ENCODE results near the gene CRHBP.
"Not testable (repeated sequence)": the region's sequence is repeated elsewhere in the genome, so short reads cannot be mapped to it uniquely, and the experiment has no call there.

Gene CRHBP

DNA sequence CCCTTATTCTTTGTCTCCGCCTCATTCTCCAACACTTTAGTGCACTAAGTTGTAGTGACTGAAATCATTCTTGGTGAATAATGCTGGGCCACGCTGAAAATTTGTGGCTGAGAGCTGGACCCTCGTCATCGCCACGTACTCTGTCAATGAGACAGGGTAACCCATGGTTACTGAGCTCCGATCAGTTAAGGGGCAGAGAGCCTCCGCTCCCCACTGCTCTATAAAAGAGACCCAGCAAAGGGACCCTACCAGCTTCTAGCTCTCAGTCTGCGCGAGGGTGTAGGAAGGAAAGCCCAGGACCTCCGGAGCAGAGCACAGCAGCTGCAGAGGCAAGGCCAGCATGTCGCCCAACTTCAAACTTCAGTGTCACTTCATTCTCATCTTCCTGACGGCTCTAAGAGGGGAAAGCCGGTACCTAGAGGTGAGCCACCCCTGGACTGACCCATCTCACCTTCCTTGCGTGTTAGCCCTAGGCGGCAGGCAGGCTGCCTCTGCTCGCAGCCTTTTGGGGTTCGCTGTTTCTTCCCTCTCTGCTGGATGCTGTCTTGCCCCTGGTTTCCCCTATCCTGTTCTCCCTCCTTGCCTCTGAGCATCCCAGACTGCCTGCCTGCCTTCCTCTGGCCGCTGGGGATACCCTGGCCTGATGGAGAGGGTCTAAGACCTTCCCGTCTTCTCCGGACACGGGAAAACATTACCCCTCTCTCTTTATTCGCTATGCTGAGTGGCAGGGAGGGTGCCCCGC lies at the start of gene CRHBP:
Gene CRHBP (plus strand): TSS at position 251 of the 742 bp plus-strand sequence. CDS start 90 bp downstream, at position 341.
- DNase-seq: no peak

DNA sequence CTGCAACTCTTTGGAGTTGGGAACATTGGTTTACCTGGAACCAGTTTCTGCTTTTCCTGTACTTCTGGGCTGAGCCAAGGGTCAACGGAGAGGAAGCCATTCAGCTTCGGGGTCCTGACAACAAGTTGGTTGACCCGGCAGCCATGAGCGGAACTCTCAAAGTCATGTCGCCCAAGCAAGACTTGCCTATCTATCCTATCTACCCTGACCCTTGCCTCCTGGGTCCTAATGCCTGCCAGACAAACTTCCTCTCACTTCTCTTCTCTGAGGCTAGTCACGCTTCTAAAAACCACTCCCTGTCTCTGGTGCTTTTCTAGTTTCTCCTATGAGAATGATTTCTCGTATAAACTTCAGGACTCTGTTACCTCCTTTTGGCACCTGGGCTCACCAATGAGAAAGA lies 44.7 kb upstream of the CRHBP start:
- DNase-seq: no peak

GRCh38 chr5:76910344-76910933 lies 42.4 kb upstream of the CRHBP start:
- not testable (repeated sequence) for DNase-seq

- DNase-seq: not testable (repeated sequence)
These were observed 38.2 kb upstream of the CRHBP start for GRCh38 chr5:76914671-76915070.

- DNase-seq: no peak
These were observed 34.3 kb upstream of the CRHBP start for GRCh38 chr5:76918539-76918938.

- DNase-seq: no peak
These were observed 32.4 kb upstream of the CRHBP start for GRCh38 chr5:76920491-76920890.

DNA sequence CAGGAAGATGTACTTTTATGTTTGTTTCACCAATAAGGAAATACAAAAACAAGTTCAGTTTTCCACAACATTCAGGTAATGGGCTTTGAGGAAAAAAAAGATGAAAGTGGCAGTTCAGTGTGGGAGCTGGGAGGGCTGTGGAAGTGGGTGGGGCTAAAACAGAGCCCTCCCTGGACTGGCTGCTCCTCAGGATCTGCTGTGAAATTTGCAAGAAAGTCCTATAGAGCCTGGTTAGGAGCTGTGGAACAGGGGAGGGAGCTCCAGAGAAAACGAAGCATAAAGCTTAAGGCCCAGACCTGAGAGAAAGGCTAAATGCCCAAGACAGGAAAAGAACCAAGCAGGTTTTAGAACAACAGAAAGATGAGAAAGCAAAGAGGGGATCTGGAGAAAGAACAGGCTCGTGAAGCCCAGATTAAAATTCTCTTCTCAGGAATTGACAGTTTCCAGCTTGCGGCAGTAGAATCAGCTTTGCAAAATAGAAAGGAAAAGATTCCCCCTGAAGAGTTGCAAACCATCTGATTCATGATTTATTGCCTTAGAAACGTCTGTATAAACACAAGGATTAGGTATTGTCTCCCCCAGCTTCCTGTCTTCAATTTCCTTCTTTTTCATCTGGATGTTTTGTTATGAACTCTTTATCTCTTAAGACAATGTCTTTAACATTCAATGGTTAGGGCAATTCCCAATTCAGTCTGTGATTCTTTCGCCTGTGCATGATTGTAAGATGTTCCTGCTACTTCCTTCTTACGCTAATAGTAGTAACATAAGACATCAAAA lies 26.3 kb upstream of the CRHBP start:
- DNase-seq: no peak

DNA sequence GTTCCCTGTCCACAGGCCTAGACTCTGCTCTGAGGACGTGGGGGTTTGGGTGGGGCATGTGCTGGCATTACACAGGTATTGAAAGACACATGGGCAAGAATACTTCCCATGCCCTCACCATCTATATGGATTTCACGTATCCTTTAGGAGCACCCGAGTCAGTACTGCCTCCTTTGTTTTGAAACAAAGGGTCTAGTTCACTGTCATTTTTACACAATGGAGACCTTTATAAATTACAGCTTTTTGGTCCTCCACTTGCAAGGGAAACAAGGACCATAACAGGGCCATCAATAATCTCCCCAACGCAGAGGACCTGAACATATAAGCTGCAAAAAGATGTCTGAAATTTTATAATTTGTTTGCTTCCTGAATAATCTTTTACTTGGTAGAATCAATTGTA lies 24.9 kb upstream of the CRHBP start:
- DNase-seq: no peak

DNA sequence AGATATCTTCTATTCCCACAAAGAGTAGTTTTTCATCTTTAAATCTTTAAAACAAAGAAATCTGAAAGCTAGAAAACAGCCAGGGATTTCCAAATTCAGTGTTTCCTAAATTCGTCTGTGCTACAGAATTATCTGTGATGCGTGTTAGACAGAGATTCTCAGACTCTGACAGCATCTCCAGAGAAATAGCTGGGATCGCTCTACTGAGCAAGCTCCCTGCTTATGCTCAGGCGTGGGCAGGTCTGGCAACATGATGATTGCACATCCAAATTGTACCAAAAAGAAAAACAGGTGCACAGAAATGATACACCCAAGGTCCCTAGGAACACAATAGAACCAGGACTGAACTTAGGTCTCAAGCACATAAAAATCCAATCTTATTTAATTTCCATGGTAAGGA lies 22.8 kb upstream of the CRHBP start:
- DNase-seq: no peak

- no peak for DNase-seq
These were observed 14.7 kb upstream of the CRHBP start for GRCh38 chr5:76938177-76938576.

GRCh38 chr5:76941000-76941399 lies 11.8 kb upstream of the CRHBP start:
- no peak for DNase-seq

DNA sequence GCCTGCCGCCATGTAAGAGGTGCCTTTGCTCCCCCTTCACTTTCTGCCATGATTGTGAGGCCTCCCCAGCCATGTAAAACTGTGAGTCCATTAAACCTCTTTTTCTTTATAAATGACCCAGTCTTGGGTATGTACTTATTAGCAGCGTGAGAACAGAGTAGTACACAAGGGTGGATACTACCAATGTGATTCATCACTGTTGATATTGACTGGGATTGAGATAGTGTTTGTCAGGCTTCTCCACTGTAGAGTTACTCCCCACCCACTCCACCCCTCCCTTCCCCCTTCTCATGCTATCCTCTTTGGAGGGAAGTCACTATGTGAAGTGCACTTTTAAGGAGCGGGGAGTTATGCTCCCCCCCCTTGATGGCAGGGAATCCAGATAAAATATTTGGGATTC lies 11.4 kb upstream of the CRHBP start:
- DNase-seq: no peak

GRCh38 chr5:76942581-76942980 lies 10.3 kb upstream of the CRHBP start:
- no peak for DNase-seq

DNA sequence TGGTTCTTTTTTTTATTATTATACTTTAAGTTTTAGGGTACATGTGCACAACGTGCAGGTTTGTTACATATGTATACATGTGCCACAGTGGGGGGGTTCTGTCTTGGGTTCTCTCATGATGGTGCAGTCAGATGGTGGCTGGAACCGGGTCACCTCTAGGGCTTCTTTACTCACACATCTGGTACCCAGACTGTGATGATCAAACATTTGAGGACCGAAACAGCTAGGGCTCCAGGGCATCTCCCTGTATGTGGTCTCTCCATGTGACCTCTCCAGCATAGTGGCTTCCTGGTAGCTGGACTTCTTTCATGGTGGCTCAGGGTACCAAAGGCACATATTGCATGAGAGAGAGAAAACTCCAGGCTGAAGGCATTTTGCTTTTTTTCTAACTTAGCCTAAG lies 9.8 kb upstream of the CRHBP start:
- no peak for DNase-seq

- no peak for DNase-seq
These were observed 8.2 kb upstream of the CRHBP start for GRCh38 chr5:76944638-76945037.

DNA sequence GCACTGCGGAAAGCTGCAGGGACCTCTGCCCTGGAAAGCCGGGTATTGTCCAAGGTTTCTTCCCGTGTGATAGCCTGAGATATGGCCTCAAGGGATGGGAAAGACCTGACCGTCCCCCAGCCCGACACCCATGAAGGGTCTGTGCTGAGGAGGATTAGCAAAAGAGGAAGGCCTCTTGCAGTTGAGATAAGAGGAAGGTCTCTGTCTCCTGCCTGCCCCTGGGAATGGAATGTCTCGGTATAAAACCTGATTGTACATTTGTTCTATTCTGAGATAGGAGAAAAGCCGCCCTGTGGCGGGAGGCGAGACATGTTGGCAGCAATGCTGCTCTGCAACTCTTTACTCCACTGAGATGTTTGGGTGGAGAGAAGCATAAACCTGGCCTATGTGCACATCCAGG lies 7.6 kb upstream of the CRHBP start:
- DNase-seq: not testable (repeated sequence)

GRCh38 chr5:76946090-76946489 lies 6.8 kb upstream of the CRHBP start:
- DNase-seq: no peak

DNA sequence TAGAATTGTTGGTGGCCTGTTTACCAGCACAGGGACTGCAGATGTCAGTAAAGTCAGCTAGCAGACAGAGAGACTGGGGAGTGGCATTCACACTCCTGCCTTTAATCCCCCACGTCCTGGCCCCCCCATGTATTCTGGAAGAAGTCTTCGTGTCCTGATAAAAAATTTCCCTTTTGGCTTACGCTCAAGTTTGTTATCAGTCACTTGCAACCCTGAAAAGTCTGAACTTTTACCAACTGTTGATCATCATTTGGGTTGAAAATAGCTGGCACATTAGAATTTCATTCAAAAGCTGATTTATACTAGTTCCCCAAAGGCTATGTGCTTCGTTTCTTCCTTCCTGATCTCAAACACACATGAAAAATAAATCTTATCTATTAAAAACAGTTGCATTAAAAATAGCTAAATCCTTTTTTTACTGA lies 5.8 kb upstream of the CRHBP start:
- no peak for DNase-seq

DNA sequence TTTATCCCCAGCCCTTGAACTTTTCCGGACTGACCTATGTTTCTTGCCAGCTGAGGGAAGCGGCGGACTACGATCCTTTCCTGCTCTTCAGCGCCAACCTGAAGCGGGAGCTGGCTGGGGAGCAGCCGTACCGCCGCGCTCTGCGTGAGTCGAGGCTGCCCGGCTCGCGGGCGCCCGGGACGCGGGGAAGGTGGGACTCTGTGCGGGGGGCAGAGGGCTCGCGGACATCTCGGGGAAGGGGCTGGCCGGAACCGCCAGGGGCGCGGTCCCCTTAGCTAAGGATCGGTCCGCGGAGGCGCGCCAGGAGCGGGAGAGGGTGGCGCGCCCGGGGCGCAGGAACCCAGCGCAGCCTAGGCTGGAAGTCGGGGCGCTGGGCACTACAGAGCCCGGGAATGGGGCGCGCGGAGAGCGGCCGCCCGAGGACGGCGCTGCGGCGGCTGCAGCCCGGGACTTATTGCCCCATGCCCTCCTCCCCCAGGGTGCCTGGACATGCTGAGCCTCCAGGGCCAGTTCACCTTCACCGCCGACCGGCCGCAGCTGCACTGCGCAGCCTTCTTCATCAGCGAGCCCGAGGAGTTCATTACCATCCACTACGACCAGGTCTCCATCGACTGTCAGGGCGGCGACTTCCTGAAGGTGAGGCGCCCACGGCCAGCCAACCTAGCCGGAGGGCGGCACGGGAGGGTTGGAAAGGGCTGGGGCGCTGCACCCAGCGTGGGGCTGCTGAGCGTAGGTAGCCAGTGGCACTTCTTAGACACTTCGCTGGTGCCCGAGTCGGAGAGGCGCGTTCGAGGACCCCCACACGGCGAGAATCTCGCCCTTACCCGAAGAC lies 922 bp downstream of the CRHBP start:
- no peak for DNase-seq

DNA sequence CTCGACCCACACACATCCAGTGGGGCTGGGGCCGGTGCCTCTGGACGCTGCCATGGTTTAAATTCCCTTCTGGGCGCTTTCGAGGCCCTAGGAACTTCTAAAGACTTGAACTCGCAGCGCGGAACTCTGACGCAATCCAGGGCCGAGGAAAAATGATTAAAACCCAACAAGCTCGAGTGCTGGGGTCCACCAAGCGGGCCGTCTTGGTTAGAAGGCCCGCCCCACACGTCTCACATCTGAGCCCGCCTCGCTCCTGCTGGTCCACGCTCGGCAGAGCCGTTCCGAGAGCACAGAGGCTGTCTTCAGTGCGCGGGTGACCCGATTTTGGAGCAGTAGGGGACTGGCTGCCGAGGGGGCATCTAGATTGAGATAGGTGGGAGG lies 1.5 kb downstream of the CRHBP start:
- DNase-seq: no peak

GRCh38 chr5:76956033-76956432 lies 3.2 kb downstream of the CRHBP start:
- DNase-seq: no peak

- no peak for DNase-seq
These were observed 6.3 kb downstream of the CRHBP start for GRCh38 chr5:76958991-76959767.
